ENCODE results near the gene DAP.

The DAP gene

DNA sequence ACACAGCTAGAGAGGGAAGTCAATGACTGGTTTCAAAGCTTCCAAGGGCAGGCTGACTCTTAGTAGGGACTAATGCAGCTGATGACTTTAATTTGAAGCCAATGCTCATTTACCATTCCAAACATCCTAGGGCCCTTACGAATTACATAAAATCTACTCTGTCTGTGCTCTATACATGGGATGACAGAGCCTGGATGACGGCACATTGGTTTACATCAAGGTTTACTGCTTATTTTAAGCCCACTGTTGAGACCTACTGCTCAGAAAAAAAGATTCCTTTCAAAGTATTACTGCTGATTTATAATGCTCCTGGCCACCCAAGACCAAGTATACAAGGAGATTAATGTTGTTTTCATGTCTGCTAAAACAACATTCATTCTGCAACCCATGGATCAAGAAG, 74.1 kb downstream of the DAP start:
- DNase-seq, result no peak

- DNase-seq, result no peak
These were observed 75.9 kb downstream of the DAP start for GRCh38 chr5:10685115-10685521.

GRCh38 chr5:10684303-10685086, 76.5 kb downstream of the DAP start:
- no peak for DNase-seq

DNA sequence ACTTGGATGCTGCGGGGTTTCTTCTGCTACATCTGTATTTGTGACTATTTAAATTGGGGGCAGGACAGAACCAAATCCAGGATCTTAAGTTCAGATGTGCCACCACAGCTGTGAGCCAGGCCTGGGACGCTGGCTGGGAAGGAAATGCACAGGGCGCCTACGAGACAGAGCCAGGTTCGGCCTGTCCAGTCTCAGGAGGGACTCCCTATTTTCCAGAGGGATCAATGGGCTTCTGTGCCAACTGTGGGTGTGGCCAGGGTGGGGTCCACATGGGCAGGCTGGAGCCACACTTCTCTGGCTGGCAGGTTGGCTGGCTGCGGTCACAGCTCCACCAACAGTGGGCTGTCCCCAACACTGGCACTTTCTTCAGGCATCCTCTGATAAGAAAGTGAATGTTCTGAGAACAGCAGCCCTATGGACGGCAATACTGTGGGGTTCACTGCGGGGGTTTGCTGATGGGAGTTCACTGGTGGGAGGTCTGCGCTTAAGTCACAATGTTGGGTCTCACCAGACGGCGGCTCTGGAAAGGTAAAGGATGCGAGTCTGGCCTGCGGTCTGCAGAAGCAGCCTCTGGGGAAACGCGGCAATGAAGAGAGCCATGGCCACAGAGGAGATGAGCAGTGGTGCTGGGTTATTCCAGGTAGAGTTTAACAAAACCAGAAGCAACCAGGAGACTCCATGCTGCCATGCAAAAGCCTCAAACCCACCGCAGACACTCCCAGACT, 78.1 kb downstream of the DAP start:
- DNase-seq, result no peak

- DNase-seq, result no peak
These were observed 79.0 kb downstream of the DAP start for GRCh38 chr5:10681731-10682679.

- no peak for DNase-seq
These were observed 80.1 kb downstream of the DAP start for GRCh38 chr5:10680876-10681481.

- no peak for DNase-seq
These were observed 81.6 kb downstream of the DAP start for GRCh38 chr5:10679336-10679988.

GRCh38 chr5:10678244-10678643, 82.8 kb downstream of the DAP start:
- DNase-seq, result no peak

GRCh38 chr5:10677533-10677932, 83.5 kb downstream of the DAP start:
- no peak for DNase-seq

GRCh38 chr5:10676946-10677345, 84.1 kb downstream of the DAP start:
- DNase-seq, result no peak

DNA sequence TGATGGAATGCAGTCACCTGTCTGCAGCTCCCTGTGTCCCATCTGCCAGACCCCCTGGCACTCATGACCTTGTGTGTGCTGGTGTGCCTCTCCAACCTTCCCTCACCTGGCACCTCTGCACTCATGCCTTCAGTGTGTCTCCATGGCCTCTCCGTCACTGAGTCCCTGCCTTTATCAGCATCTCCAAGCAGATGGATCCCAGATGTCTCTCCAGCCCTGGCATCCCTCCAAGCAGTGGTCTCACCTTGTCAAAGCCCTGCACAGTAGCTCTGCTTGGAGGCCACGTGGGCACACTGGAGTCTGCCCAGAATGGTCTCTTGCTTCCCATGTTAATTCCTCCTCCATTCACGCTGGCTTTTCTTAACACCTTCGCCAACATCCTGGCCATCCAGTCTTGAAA, 84.8 kb downstream of the DAP start:
- no peak for DNase-seq

DNA sequence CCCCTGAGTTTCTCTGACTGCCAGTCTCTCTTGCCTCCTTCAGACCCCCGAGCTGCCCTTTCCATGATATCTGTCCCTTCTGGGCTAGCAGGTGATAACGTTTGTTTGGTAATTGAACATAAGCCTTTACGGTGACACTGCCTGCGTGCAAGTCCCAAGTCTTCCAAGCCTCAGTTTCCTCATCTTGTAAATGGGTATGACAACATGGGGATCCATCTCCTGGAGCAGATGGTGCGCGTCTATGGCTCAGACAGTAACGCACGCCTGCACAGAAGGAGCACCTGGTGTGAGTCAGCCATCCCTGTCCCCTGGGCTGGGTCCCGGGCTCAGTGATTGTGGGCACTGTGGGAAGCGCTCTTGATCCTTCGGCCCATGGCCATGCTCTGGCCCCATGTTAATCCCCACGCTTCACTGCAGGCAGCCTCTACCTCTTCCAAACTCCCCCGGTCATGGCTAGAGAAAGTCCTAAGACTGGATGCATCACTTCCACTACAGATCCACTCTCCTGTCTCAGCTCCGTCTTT, 85.8 kb downstream of the DAP start:
- DNase-seq, result no peak

- no peak for DNase-seq
These were observed 86.5 kb downstream of the DAP start for GRCh38 chr5:10674582-10674981.

GRCh38 chr5:10674096-10674495, 86.9 kb downstream of the DAP start:
- DNase-seq, result no peak

GRCh38 chr5:10673407-10673806, 87.6 kb downstream of the DAP start:
- DNase-seq, result no peak

DNA sequence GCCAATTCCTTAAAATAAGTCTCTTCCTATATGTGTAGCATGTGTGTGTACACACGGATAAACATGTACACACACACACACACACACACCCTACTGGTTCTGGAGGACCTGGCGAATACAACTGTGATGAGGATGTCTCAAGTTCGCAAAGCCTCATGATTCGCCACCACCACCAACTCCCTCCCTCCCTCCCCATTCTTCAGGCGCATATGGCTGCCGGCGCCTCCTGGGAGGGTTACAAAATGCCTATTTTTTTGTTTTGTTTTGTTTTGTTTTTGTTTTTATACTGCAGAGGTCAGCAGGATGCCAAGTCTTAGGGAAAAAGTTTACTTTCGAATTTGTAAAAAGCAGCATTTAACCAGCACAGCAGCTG, 88.0 kb downstream of the DAP start:
- DNase-seq, result no peak

DNA sequence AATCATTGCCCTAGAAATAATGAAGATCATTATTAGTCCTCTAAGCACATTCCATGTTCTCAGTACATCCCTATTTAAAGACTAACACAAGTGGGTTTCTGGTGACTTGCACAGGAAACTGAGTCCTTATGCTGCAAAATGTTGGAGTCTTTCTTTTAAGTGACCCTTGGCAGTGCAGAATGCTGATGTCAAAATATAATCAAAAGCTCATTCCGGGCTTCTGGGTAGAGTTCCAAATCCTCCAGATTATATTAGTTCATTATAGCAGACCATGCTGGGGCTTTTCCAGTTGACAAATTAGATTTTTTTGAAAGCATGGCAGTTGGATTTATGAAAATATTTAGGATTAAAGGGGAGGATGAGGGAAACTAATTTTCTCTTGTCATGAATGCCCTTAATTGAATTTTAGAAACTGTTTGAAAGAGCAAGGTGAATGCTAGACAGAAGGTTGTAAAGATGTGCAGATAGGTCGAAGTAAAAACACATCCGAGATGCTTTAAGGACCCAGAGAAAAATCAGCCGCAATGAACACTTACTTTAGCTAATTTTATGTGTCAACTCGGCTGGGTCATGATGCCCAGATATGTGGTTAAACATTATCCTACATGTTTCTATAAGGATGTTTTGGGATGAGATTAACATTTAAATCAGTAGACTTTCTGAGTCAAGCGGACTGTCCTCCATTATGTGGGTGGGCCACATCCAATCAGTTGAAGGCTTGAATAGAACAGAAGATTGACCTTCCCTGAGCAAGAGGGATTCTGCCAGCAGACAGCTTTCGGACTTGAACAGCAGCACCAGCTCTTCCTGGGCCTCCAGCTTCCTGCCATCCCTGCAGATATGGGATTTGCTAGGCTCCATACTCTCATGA, 88.7 kb downstream of the DAP start:
- no peak for DNase-seq

DNA sequence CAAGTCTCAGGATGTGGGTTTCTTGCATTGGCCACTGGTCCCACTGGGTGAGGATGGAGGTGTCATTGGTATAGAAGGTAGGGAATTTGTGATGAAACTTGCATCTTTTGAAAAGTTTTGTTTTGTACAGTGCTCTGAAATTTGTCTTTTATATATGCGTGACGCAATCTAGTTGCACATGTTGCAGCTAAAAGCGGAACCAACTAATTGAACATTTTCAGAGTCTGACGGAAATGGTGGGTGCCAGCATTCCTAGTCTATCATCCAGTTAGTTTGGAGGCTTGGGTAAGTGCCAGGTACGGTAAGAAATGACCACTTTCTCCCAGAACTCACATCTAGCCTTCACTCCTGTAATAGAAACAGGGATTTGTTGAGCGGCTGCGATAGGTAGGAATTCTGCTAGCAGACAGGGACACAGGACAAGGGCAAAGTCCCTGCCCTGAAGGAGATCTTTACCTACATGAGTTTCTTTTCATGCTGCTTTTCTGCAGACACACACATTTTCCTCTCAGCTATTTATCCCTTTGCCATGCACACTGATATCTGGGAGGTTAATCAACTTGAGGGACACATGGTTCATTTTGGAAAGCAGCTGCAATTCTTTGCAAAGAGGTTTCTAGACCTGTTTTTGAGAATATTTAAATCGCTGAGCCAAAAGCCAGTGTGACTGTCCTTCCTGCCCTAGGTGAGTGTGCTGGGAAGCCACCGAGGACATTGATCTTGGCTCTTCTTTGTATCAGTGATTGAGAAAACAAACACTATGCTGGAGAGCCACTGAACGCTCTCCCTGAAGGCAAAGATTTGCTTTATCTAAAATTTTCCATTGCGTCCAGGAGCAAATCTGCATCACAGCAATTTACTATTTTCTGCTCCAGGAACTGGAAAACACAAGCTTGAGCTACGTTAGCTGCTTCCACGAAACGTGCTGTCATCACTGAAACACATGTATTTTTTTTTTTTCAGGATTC, 89.7 kb downstream of the DAP start:
- DNase-seq, result no peak

DNA sequence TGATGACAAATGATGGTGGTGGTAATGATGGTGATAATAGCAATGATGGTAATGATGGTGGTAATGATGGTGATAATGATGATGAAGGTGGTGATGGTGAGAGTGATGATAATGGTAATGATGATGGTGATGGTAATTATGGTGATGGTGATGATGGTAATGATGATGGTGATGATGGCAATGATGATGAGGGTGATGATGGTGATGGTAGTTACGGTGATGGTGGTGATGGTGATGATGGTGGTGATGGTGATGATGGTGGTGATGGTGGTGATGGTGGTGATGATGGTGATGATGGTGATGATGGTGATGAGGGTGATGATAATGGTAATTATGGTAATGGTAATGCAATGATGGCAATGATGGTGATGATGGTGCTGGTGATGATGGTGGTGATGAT, 91.1 kb downstream of the DAP start:
- DNase-seq, result no peak

DNA sequence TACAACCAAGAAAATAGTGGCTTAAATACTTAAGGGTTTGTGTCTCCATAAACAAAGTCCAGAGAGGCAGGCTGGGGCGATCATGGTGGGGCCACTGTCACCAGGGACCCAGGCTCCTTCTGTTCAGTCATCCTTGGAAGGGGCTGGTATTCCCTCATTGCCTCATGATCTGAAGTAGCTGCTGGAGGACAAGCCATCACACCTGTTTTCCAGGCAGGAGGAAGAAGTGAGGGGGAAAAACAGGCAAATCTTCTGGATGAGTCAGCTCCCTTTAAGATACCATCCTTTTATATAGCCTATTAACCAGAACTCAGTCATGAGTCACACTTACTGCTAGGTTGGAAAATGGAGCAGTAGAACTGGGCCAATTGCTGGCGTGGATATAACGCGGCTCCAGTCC, 92.3 kb downstream of the DAP start:
- DNase-seq, result no peak

Measured in stimulated activated CD4-positive, alpha-beta T cell treated with anti-CD3 and anti-CD28 coated beads, Interleukin-4, amount 100 ng/mL, for 4 hours (primary cell).